Prostate gland (tissue), 2 donors: ENCODE results near the gene PTPRD.

Experiments used
- POLR2A ChIP-seq: fragments of 450-650 bp; IDR thresholded peaks from one replicate; pipeline ENCODE4 v1.6.1; 2016; ENCODE audit warnings: antibody characterized with exemption, mild to moderate bottlenecking
- POLR2AphosphoS5 ChIP-seq: sonication (generic); formaldehyde crosslinking; IDR thresholded peaks from one replicate; pipeline ENCODE4 v1.6.1; 2017; ENCODE audit warnings: antibody characterized with exemption
- TF ChIP-seq, protein P1 (sequence below), 4 experiments: fragments of 200-600 bp in 2 of 4; fragments of 450-650 bp in 2 of 4; sonication (generic) in 2 of 4; IDR thresholded peaks; 1 replicate in 3 of 4; 2 replicates in 1 of 4; pipeline ENCODE4 v1.5.1; 2016 to 2019; ENCODE audit warnings: antibody characterized with exemption in 4 of 4, mild to moderate bottlenecking in 2 of 4, moderate library complexity in 2 of 4

- TF ChIP-seq POLR2A (no peak), POLR2AphosphoS5 (no peak)
- TF ChIP-seq, protein P1, sequence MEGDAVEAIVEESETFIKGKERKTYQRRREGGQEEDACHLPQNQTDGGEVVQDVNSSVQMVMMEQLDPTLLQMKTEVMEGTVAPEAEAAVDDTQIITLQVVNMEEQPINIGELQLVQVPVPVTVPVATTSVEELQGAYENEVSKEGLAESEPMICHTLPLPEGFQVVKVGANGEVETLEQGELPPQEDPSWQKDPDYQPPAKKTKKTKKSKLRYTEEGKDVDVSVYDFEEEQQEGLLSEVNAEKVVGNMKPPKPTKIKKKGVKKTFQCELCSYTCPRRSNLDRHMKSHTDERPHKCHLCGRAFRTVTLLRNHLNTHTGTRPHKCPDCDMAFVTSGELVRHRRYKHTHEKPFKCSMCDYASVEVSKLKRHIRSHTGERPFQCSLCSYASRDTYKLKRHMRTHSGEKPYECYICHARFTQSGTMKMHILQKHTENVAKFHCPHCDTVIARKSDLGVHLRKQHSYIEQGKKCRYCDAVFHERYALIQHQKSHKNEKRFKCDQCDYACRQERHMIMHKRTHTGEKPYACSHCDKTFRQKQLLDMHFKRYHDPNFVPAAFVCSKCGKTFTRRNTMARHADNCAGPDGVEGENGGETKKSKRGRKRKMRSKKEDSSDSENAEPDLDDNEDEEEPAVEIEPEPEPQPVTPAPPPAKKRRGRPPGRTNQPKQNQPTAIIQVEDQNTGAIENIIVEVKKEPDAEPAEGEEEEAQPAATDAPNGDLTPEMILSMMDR (IDR thresholded peaks at IDR 0.05): no peak
These were observed 1143.5 kb downstream of the PTPRD start for GRCh38 chr9:9469271-9469670.
